Liver (tissue), 9 donors: ENCODE results near the gene MYRF. TPM values are rescaled to one million over a fixed set of nuclear protein-coding genes. Genes with fewer than 3 reads are reported as not detected.

Source experiments
- DNase-seq: peaks from one replicate; pipeline ENCODE4 v3.0.0-alpha.2; 2017; ENCODE audit warnings: low spot score
- H3K27ac ChIP-seq, 2 donors: one replicate each; pipeline ENCODE4 v1.7.0; 2013; ENCODE audit warnings: inconsistent platforms in 2 of 2, low read length in 2 of 2, control low read depth in 1 of 2, low read depth in 1 of 2, mild to moderate bottlenecking in 1 of 2
- H3K27me3 ChIP-seq, 4 donors: one replicate each; pipeline versions ENCODE4 v1.6.1 to v1.7.0; 2013; ENCODE audit warnings: low read length in 3 of 4, inconsistent platforms in 1 of 4, mild to moderate bottlenecking in 1 of 4, moderate library complexity in 1 of 4; ENCODE audit not compliant: control insufficient read depth in 4 of 4, insufficient read depth in 4 of 4
- H3K36me3 ChIP-seq, 4 donors: one replicate each; pipeline versions ENCODE4 v1.6.1 to v1.7.0; 2013; ENCODE audit warnings: low read length in 3 of 4, mild to moderate bottlenecking in 3 of 4, low read depth in 1 of 4, moderate library complexity in 1 of 4; ENCODE audit not compliant: control insufficient read depth in 4 of 4, insufficient read depth in 3 of 4
- H3K4me1 ChIP-seq, 4 donors: one replicate each; pipeline versions ENCODE4 v1.6.1 to v1.7.0; 2013; ENCODE audit warnings: low read length in 3 of 4, mild to moderate bottlenecking in 3 of 4, moderate library complexity in 1 of 4; ENCODE audit not compliant: control insufficient read depth in 4 of 4, insufficient read depth in 4 of 4
- H3K4me3 ChIP-seq, 3 donors: one replicate each; pipeline versions ENCODE4 v1.6.1 to v1.7.0; 2013; ENCODE audit warnings: low read length in 3 of 3, control low read depth in 1 of 3, low read depth in 1 of 3, mild to moderate bottlenecking in 1 of 3
- H3K9ac ChIP-seq, 2 donors: one replicate each; pipeline ENCODE4 v1.7.0; 2013; ENCODE audit warnings: low read length in 2 of 2, mild to moderate bottlenecking in 2 of 2, moderate library complexity in 2 of 2, control low read depth in 1 of 2, low read depth in 1 of 2
- H3K9me3 ChIP-seq, 4 donors: one replicate each; pipeline versions ENCODE4 v1.6.1 to v1.7.0; 2013; ENCODE audit warnings: low read length in 3 of 4; ENCODE audit not compliant: control insufficient read depth in 4 of 4
- FOXA1 ChIP-seq: IDR thresholded peaks from 2 replicates; pipeline ENCODE4 v1.6.1; 2016; ENCODE audit warnings: antibody characterized with exemption
- GABPA ChIP-seq, 2 donors: IDR thresholded peaks in 1 of 2; conservative IDR thresholded peaks in 1 of 2; 2 replicates each; pipeline ENCODE4 v1.6.1; 2016; ENCODE audit warnings: antibody characterized with exemption in 2 of 2, mild to moderate bottlenecking in 1 of 2, moderate library complexity in 1 of 2
- HNF4A ChIP-seq, 2 donors: conservative IDR thresholded peaks; 2 replicates each; pipeline ENCODE4 v1.6.1; 2016; ENCODE audit warnings: antibody characterized with exemption in 2 of 2, mild to moderate bottlenecking in 2 of 2
- HNF4G ChIP-seq: IDR thresholded peaks from 2 replicates; pipeline ENCODE4 v1.6.1; 2016; ENCODE audit warnings: antibody characterized with exemption
- JUND ChIP-seq, 2 donors: IDR thresholded peaks; 2 replicates each; pipeline ENCODE4 v1.6.1; 2016; ENCODE audit warnings: antibody characterized with exemption in 2 of 2
- NR2F2 ChIP-seq: IDR thresholded peaks from 2 replicates; pipeline ENCODE4 v1.6.1; 2016; ENCODE audit warnings: antibody characterized with exemption
- RAD21 ChIP-seq, 2 donors: IDR thresholded peaks; 2 replicates each; pipeline ENCODE4 v1.6.1; 2016; ENCODE audit warnings: antibody characterized with exemption in 2 of 2, mild to moderate bottlenecking in 2 of 2
- REST ChIP-seq: IDR thresholded peaks from 2 replicates; pipeline ENCODE4 v1.6.1; 2016; ENCODE audit warnings: antibody characterized with exemption, mild to moderate bottlenecking
- RXRA ChIP-seq, 2 donors: IDR thresholded peaks; 2 replicates each; pipeline ENCODE4 v1.6.1; 2017 to 2018; ENCODE audit warnings: antibody characterized with exemption in 2 of 2, mild to moderate bottlenecking in 1 of 2
- TAF1 ChIP-seq: conservative IDR thresholded peaks from 2 replicates; pipeline ENCODE4 v1.6.1; 2016; ENCODE audit warnings: antibody characterized with exemption, mild to moderate bottlenecking
- YY1 ChIP-seq: IDR thresholded peaks from 2 replicates; pipeline ENCODE4 v1.6.1; 2016; ENCODE audit warnings: antibody characterized with exemption, mild to moderate bottlenecking
- ZBTB33 ChIP-seq: IDR thresholded peaks from 2 replicates; pipeline ENCODE4 v1.6.1; 2016; ENCODE audit warnings: antibody characterized with exemption
- WGBS: extraction: QIAGEN DNeasy Blood & Tissue Kit; methylation state at CpG from one replicate; pipeline ENCODE4 v1.1.7; 2013; 5-methylcytosine and 5-hydroxymethylcytosine counted together
- polyA plus RNA-seq, 2 donors: library from polyadenylated mRNA; stranded (reverse) in 1 of 2; unstranded in 1 of 2; fragments of 200-250 nt in 1 of 2; fragments of >200 nt in 1 of 2; fragmentation: Nextera tagmentation in 1 of 2; extraction: Ambion mirVana in 1 of 2; gene quantifications; one replicate each; pipeline versions ENCODE4 v1.2.1 to v1.2.3, GENCODE V29; 2013 to 2015
- total RNA-seq, 2 donors: library from RNA; depleted of rRNA; stranded (reverse); fragments of >200 nt; gene quantifications; one replicate each; pipeline ENCODE4 v1.2.3, GENCODE V29; 2014
- TF ChIP-seq, protein P1 (sequence below): fragments of 150-350 bp; IDR thresholded peaks from 2 replicates; pipeline ENCODE4 v1.5.1; 2017; ENCODE audit warnings: improper control_type of control experiment, low read depth, low read length; ENCODE audit not compliant: missing input control
- donor health status: healthy.
- donor health status: healthy.
- donor health status: healthy.
- donor health status: healthy.
- donor health status: healthy.

The MYRF gene
- total and polyA plus RNA-seq, 4 donors = 3.5 to 6.5 (median 4.4) TPM

GRCh38 chr11:61805146-61805545 lies 52.7 kb downstream of the MYRF start (continued):
- no peak for TF ChIP-seq FOXA1
- TF ChIP-seq NR2F2 = no peak
- TF ChIP-seq RAD21 (IDR thresholded peaks at IDR 0.05) = no peak
- no peak for TF ChIP-seq GABPA (IDR thresholded peaks at IDR 0.05 in 1 of 2, conservative IDR thresholded peaks at IDR 0.05 in 1 of 2)

DNA sequence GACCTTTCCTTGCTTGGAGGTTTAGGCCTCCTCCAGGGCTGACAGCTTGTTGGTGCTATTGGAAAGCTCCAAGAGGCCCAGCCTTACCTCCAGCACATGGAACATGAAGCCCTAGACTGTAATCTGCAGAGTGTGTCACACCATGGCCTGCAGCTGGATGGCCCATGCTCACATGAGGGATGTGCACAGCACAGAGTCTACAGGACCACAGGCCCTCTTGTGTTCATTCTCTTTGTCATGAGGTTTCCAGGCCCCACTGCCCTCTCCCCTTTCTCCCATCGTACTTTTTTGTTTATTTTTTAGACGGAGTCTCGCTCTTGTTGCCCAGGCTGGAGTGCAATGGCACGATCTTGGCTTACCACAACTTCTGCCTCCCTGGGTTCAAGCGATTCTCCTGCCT lies 54.3 kb downstream of the MYRF start:
- Histone ChIP-seq H3K27me3 (no peaks in the 10 kb centered on the region), H3K9ac (no peak overlapping the region), H3K4me1 (no peaks in the 10 kb centered on the region), H3K4me3 (no peak overlapping the region), H3K27ac (no peak overlapping the region), H3K36me3 (peaks cover 12 to 76% (median 28%) of the 10 kb centered on the region in 4 donors), H3K9me3 (no peaks in the 10 kb centered on the region)
- WGBS = 70% methylated on average over 5 of the region's 5 CpGs
- TF ChIP-seq RAD21 (IDR thresholded peaks at IDR 0.05) = no peak
- TF ChIP-seq GABPA (IDR thresholded peaks at IDR 0.05 in 1 of 2, conservative IDR thresholded peaks at IDR 0.05 in 1 of 2) = no peak
- no peak for TF ChIP-seq HNF4G
- no peak for TF ChIP-seq HNF4A (conservative IDR thresholded peaks at IDR 0.05)
- no peak for DNase-seq

GRCh38 chr11:61810671-61811175 lies 58.3 kb downstream of the MYRF start:
- Histone ChIP-seq H3K36me3 (peaks cover 10 to 48% (median 17%) of the 10 kb centered on the region in 4 donors), H3K4me3 (no peak overlapping the region), H3K27ac (no peak overlapping the region), H3K27me3 (no peaks in the 10 kb centered on the region), H3K9me3 (no peaks in the 10 kb centered on the region), H3K4me1 (peaks cover 0 to 6% (median 2%) of the 10 kb centered on the region in 4 donors), H3K9ac (no peak overlapping the region)
- 93% methylated on average over 8 of the region's 8 CpGs for WGBS
- DNase-seq = no peak
- TF ChIP-seq NR2F2 = no peak
- no peak for TF ChIP-seq ZBTB33
- TF ChIP-seq YY1 = no peak
- TF ChIP-seq, protein P1, sequence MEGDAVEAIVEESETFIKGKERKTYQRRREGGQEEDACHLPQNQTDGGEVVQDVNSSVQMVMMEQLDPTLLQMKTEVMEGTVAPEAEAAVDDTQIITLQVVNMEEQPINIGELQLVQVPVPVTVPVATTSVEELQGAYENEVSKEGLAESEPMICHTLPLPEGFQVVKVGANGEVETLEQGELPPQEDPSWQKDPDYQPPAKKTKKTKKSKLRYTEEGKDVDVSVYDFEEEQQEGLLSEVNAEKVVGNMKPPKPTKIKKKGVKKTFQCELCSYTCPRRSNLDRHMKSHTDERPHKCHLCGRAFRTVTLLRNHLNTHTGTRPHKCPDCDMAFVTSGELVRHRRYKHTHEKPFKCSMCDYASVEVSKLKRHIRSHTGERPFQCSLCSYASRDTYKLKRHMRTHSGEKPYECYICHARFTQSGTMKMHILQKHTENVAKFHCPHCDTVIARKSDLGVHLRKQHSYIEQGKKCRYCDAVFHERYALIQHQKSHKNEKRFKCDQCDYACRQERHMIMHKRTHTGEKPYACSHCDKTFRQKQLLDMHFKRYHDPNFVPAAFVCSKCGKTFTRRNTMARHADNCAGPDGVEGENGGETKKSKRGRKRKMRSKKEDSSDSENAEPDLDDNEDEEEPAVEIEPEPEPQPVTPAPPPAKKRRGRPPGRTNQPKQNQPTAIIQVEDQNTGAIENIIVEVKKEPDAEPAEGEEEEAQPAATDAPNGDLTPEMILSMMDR = no peak
- no peak for TF ChIP-seq HNF4G
- no peak for TF ChIP-seq TAF1
- no peak for TF ChIP-seq JUND (IDR thresholded peaks at IDR 0.05)
- TF ChIP-seq HNF4A (conservative IDR thresholded peaks at IDR 0.05) = no peak
- no peak for TF ChIP-seq GABPA (IDR thresholded peaks at IDR 0.05 in 1 of 2, conservative IDR thresholded peaks at IDR 0.05 in 1 of 2)
- no peak for TF ChIP-seq RXRA (IDR thresholded peaks at IDR 0.05)
- TF ChIP-seq REST = no peak
